GM23338 (cell line): ENCODE results near the gene KCNJ8. TPM values are rescaled to one million over a fixed set of nuclear protein-coding genes. Genes with fewer than 3 reads are reported as not detected.

Source experiments
- ATAC-seq: fragments of 200-7000 bp; cut with Tn5 transposase; 3 replicates; pipeline ENCODE4 v1.9.1; 2020
- DNase-seq: peaks from one replicate; pipeline ENCODE4 v3.0.0-alpha.2; 2015; ENCODE audit warnings: low spot score
- H2AFZ ChIP-seq: fragments of 200-600 bp; sonication (generic); 2 replicates; pipeline ENCODE4 v1.8.0; 2016; ENCODE audit warnings: antibody characterized with exemption, mild to moderate bottlenecking, moderate library complexity
- H3F3A ChIP-seq: fragments of 200-600 bp; sonication (generic); replicated peaks from 2 replicates; pipeline ENCODE4 v1.8.0; 2017; ENCODE audit warnings: antibody characterized with exemption, mixed run types, low read depth
- H3K27ac ChIP-seq: fragments of 200-600 bp; sonication (generic); 2 replicates; pipeline ENCODE4 v1.6.1; 2016; ENCODE audit warnings: low read depth
- H3K27me3 ChIP-seq: fragments of 200-600 bp; sonication (generic); 2 replicates; pipeline ENCODE4 v1.8.0; 2016; ENCODE audit warnings: mild to moderate bottlenecking, mixed run types, moderate library complexity; ENCODE audit not compliant: insufficient read depth
- H3K36me3 ChIP-seq: fragments of 200-600 bp; sonication (generic); 2 replicates; pipeline ENCODE4 v1.8.0; 2016; ENCODE audit warnings: mild to moderate bottlenecking; ENCODE audit not compliant: insufficient read depth
- H3K4me1 ChIP-seq: fragments of 200-600 bp; sonication (generic); 2 replicates; pipeline ENCODE4 v1.8.0; 2016; ENCODE audit warnings: mild to moderate bottlenecking, moderate library complexity; ENCODE audit not compliant: insufficient read depth
- H3K4me2 ChIP-seq: fragments of 200-600 bp; sonication (generic); 2 replicates; pipeline ENCODE4 v1.7.1; 2017; ENCODE audit warnings: mixed run types
- H3K4me3 ChIP-seq: fragments of 200-600 bp; sonication (generic); 2 replicates; pipeline ENCODE4 v1.6.1; 2016; ENCODE audit warnings: mixed run types
- H3K79me2 ChIP-seq: fragments of 200-600 bp; sonication (generic); replicated peaks from 2 replicates; pipeline ENCODE4 v1.8.0; 2017; ENCODE audit warnings: mild to moderate bottlenecking; ENCODE audit not compliant: insufficient read depth
- H3K9me2 ChIP-seq: fragments of 200-600 bp; sonication (generic); 2 replicates; pipeline ENCODE4 v1.8.0; 2017; ENCODE audit not compliant: insufficient read depth
- H4K20me1 ChIP-seq: fragments of 200-600 bp; sonication (generic); replicated peaks from 2 replicates; pipeline ENCODE4 v1.8.0; 2017; ENCODE audit warnings: mild to moderate bottlenecking; ENCODE audit not compliant: insufficient read depth
- H3K27ac Mint-ChIP-seq: 2 replicates; pipeline ENCODE4 v1.8.0; 2020; ENCODE audit warnings: inconsistent platforms, mild to moderate bottlenecking, moderate library complexity, mixed read lengths
- H3K27me3 Mint-ChIP-seq: 3 replicates; pipeline ENCODE4 v1.8.0; 2022; ENCODE audit warnings: low read depth, mild to moderate bottlenecking, moderate library complexity, mixed read lengths, inconsistent platforms; ENCODE audit not compliant: insufficient read depth, poor library complexity
- H3K36me3 Mint-ChIP-seq: 3 replicates; pipeline ENCODE4 v1.8.0; 2021; ENCODE audit warnings: low read depth, mild to moderate bottlenecking, inconsistent platforms, moderate library complexity, mixed read lengths
- H3K4me1 Mint-ChIP-seq: 3 replicates; pipeline ENCODE4 v1.8.0; 2020; ENCODE audit warnings: mild to moderate bottlenecking, inconsistent platforms, mixed read lengths
- H3K4me3 Mint-ChIP-seq: 3 replicates; pipeline ENCODE4 v1.8.0; 2021; ENCODE audit warnings: moderate library complexity, mild to moderate bottlenecking, inconsistent platforms, mixed read lengths
- H3K9me3 Mint-ChIP-seq: 3 replicates; pipeline ENCODE4 v1.8.0; 2020; ENCODE audit warnings: moderate library complexity, mild to moderate bottlenecking, inconsistent platforms, mixed read lengths
- CREB1 ChIP-seq: fragments of 250-450 bp; sonication (Bioruptor Pico); IDR thresholded peaks from 2 replicates; pipeline ENCODE4 v1.5.0; 2020; ENCODE audit warnings: low read depth, mild to moderate bottlenecking, moderate library complexity
- EZH2 ChIP-seq: fragments of 200-600 bp; sonication (generic); IDR thresholded peaks from one replicate; pipeline ENCODE4 v1.8.0; 2017; ENCODE audit warnings: antibody characterized with exemption, mild to moderate bottlenecking, low read depth; ENCODE audit not compliant: unreplicated experiment
- EZH2phosphoT487 ChIP-seq: fragments of 200-600 bp; sonication (generic); IDR thresholded peaks from one replicate; pipeline ENCODE4 v1.8.1; 2018; ENCODE audit warnings: antibody characterized with exemption; ENCODE audit not compliant: unreplicated experiment
- JUNB ChIP-seq: IDR thresholded peaks from one replicate; pipeline ENCODE4 v1.6.1; 2016; ENCODE audit warnings: antibody characterized with exemption; ENCODE audit not compliant: unreplicated experiment
- NANOG ChIP-seq: IDR thresholded peaks from 2 replicates; pipeline ENCODE4 v1.6.1; 2016; ENCODE audit warnings: antibody characterized with exemption, borderline replicate concordance
- POLR2AphosphoS5 ChIP-seq: IDR thresholded peaks from 2 replicates; pipeline ENCODE4 v1.6.1; 2016; ENCODE audit warnings: antibody characterized with exemption, low read depth
- STAT1 ChIP-seq: IDR thresholded peaks from one replicate; pipeline ENCODE4 v1.6.1; 2016; ENCODE audit warnings: antibody characterized with exemption; ENCODE audit not compliant: unreplicated experiment
- ZNF331 ChIP-seq: fragments of 250-450 bp; sonication (Bioruptor Pico); IDR thresholded peaks from 2 replicates; pipeline ENCODE4 v1.5.0; 2020; ENCODE audit warnings: low read depth, mild to moderate bottlenecking, moderate library complexity
- polyA plus RNA-seq: library from polyadenylated mRNA; unstranded; fragments of >200 nt; fragmentation: Nextera tagmentation; extraction: Ambion mirVana; gene quantifications from 2 replicates; pipeline ENCODE4 v1.2.1, GENCODE V29; 2016
- total RNA-seq: library from RNA; depleted of rRNA; stranded (reverse); fragments of >200 nt; shearing (Covaris generic); gene quantifications from 2 replicates; pipeline ENCODE4 v1.2.3, GENCODE V29; 2014
- TF ChIP-seq, protein P1 (sequence below): IDR thresholded peaks from one replicate; pipeline ENCODE4 v1.6.1; 2018; ENCODE audit warnings: antibody characterized with exemption; ENCODE audit not compliant: unreplicated experiment
- TF ChIP-seq, protein P2 (sequence below): IDR thresholded peaks from 2 replicates; pipeline ENCODE4 v1.6.1; 2016; ENCODE audit warnings: antibody characterized with exemption
- TF ChIP-seq, protein P3 (sequence below): fragments of 250-450 bp; sonication (Bioruptor Pico); IDR thresholded peaks from 2 replicates; pipeline ENCODE4 v1.5.0; 2020; ENCODE audit warnings: mild to moderate bottlenecking, moderate library complexity

KCNJ8 gene
- total and polyA plus RNA-seq, 2 experiments from 2014 or later = 0.82 to 0.87 TPM

DNA sequence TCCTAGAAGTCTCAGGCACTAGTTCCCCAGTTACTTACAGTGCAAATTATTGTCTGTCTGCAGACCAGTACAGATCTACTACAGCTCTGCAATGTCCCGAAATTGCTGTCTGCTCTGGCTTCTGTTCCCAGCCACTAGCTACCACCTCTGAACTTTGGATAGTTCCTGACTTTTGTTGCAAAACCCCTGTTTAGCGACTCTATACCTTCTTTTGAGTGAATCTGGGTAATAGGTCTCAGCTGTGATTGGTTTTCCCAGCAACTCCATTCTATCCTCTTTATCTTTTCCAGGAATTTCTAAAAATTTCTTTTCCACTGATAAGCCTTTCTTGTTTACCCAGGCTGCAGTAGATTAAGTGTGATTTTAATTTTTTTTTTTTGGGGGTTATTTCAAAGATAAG lies 16.8 kb downstream of the KCNJ8 start (continued):
- TF ChIP-seq, protein P1, sequence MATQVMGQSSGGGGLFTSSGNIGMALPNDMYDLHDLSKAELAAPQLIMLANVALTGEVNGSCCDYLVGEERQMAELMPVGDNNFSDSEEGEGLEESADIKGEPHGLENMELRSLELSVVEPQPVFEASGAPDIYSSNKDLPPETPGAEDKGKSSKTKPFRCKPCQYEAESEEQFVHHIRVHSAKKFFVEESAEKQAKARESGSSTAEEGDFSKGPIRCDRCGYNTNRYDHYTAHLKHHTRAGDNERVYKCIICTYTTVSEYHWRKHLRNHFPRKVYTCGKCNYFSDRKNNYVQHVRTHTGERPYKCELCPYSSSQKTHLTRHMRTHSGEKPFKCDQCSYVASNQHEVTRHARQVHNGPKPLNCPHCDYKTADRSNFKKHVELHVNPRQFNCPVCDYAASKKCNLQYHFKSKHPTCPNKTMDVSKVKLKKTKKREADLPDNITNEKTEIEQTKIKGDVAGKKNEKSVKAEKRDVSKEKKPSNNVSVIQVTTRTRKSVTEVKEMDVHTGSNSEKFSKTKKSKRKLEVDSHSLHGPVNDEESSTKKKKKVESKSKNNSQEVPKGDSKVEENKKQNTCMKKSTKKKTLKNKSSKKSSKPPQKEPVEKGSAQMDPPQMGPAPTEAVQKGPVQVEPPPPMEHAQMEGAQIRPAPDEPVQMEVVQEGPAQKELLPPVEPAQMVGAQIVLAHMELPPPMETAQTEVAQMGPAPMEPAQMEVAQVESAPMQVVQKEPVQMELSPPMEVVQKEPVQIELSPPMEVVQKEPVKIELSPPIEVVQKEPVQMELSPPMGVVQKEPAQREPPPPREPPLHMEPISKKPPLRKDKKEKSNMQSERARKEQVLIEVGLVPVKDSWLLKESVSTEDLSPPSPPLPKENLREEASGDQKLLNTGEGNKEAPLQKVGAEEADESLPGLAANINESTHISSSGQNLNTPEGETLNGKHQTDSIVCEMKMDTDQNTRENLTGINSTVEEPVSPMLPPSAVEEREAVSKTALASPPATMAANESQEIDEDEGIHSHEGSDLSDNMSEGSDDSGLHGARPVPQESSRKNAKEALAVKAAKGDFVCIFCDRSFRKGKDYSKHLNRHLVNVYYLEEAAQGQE = no peak
- TF ChIP-seq, protein P2, sequence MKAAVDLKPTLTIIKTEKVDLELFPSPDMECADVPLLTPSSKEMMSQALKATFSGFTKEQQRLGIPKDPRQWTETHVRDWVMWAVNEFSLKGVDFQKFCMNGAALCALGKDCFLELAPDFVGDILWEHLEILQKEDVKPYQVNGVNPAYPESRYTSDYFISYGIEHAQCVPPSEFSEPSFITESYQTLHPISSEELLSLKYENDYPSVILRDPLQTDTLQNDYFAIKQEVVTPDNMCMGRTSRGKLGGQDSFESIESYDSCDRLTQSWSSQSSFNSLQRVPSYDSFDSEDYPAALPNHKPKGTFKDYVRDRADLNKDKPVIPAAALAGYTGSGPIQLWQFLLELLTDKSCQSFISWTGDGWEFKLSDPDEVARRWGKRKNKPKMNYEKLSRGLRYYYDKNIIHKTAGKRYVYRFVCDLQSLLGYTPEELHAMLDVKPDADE = no peak
- TF ChIP-seq CREB1 = no peak
- TF ChIP-seq JUNB = no peak
- no peak for TF ChIP-seq POLR2AphosphoS5

DNA sequence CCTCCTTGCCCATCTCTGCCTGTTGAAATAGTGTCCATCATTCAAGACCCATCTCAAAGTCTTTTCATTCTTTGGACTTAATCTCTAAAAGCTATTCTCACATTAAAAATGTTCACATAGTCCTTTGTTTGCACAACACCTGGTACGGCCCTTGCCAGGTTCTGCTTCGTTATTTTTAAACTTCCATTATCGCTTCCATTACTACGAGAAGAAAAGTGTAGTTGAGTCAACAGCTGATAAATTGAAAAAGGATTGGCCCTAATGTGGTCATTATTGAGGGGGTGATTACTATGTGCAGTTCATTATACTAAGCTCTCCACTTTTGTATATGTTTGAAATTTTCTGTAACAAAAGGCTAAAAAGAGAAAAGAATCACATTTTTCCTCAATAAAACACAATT lies 17.8 kb downstream of the KCNJ8 start:
- Histone ChIP-seq H3K79me2 (no peaks in the 10 kb centered on the region), H3K4me3 (no peak overlapping the region), H2AFZ (no peak overlapping the region), H3K4me1 (no peaks in the 10 kb centered on the region), H3K36me3 (no peaks in the 10 kb centered on the region), H3F3A (no peaks in the 10 kb centered on the region), H3K9me2 (no peaks in the 10 kb centered on the region), H4K20me1 (no peaks in the 10 kb centered on the region), H3K27ac (no peak overlapping the region), H3K27me3 (no peaks in the 10 kb centered on the region), H3K4me2 (no peak overlapping the region)
- DNase-seq (no peak), ATAC-seq (no peak)
- Mint-ChIP-seq H3K27me3 (no peaks in the 10 kb centered on the region), H3K36me3 (no peaks in the 10 kb centered on the region), H3K4me3 (no peak overlapping the region), H3K4me1 (no peaks in the 10 kb centered on the region; the same call in 2 of the 3 replicates), H3K27ac (no peak overlapping the region), H3K9me3 (no peaks in the 10 kb centered on the region)
- TF ChIP-seq STAT1 = no peak
- no peak for TF ChIP-seq ZNF331 (CRISPR knock-in tag)
- TF ChIP-seq EZH2phosphoT487 = no peak
- no peak for TF ChIP-seq NANOG
- TF ChIP-seq POLR2AphosphoS5 = no peak
- TF ChIP-seq, protein P3, sequence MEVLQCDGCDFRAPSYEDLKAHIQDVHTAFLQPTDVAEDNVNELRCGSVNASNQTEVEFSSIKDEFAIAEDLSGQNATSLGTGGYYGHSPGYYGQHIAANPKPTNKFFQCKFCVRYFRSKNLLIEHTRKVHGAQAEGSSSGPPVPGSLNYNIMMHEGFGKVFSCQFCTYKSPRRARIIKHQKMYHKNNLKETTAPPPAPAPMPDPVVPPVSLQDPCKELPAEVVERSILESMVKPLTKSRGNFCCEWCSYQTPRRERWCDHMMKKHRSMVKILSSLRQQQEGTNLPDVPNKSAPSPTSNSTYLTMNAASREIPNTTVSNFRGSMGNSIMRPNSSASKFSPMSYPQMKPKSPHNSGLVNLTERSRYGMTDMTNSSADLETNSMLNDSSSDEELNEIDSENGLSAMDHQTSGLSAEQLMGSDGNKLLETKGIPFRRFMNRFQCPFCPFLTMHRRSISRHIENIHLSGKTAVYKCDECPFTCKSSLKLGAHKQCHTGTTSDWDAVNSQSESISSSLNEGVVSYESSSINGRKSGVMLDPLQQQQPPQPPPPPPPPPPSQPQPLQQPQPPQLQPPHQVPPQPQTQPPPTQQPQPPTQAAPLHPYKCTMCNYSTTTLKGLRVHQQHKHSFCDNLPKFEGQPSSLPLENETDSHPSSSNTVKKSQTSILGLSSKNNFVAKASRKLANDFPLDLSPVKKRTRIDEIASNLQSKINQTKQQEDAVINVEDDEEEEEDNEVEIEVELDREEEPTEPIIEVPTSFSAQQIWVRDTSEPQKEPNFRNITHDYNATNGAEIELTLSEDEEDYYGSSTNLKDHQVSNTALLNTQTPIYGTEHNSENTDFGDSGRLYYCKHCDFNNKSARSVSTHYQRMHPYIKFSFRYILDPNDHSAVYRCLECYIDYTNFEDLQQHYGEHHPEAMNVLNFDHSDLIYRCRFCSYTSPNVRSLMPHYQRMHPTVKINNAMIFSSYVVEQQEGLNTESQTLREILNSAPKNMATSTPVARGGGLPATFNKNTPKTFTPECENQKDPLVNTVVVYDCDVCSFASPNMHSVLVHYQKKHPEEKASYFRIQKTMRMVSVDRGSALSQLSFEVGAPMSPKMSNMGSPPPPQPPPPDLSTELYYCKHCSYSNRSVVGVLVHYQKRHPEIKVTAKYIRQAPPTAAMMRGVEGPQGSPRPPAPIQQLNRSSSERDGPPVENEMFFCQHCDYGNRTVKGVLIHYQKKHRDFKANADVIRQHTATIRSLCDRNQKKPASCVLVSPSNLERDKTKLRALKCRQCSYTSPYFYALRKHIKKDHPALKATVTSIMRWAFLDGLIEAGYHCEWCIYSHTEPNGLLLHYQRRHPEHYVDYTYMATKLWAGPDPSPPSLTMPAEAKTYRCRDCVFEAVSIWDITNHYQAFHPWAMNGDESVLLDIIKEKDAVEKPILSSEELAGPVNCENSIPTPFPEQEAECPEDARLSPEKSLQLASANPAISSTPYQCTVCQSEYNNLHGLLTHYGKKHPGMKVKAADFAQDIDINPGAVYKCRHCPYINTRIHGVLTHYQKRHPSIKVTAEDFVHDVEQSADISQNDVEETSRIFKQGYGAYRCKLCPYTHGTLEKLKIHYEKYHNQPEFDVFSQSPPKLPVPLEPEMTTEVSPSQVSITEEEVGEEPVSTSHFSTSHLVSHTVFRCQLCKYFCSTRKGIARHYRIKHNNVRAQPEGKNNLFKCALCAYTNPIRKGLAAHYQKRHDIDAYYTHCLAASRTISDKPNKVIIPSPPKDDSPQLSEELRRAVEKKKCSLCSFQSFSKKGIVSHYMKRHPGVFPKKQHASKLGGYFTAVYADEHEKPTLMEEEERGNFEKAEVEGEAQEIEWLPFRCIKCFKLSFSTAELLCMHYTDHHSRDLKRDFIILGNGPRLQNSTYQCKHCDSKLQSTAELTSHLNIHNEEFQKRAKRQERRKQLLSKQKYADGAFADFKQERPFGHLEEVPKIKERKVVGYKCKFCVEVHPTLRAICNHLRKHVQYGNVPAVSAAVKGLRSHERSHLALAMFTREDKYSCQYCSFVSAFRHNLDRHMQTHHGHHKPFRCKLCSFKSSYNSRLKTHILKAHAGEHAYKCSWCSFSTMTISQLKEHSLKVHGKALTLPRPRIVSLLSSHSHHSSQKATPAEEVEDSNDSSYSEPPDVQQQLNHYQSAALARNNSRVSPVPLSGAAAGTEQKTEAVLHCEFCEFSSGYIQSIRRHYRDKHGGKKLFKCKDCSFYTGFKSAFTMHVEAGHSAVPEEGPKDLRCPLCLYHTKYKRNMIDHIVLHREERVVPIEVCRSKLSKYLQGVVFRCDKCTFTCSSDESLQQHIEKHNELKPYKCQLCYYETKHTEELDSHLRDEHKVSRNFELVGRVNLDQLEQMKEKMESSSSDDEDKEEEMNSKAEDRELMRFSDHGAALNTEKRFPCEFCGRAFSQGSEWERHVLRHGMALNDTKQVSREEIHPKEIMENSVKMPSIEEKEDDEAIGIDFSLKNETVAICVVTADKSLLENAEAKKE (CRISPR knock-in tag) = no peak
- TF ChIP-seq JUNB = no peak
- TF ChIP-seq, protein P1 = no peak
- TF ChIP-seq EZH2 = no peak
